K562 (cell line): ENCODE data around the gene HSPA4L. TPM values are rescaled to one million over a fixed set of nuclear protein-coding genes. Genes with fewer than 3 reads are reported as not detected.

Experiments
- DPF2 ChIP-seq: fragments of 450-650 bp; IDR thresholded peaks from 2 replicates; pipeline ENCODE4 v1.6.1; 2016
- EGR1 ChIP-seq: fragments of 450-650 bp; conservative IDR thresholded peaks from 2 replicates; pipeline ENCODE4 v1.6.1; 2017; ENCODE audit warnings: mild to moderate bottlenecking
- EWSR1 ChIP-seq: fragments of 450-650 bp; IDR thresholded peaks from 2 replicates; pipeline ENCODE4 v1.6.1; 2018; ENCODE audit warnings: borderline replicate concordance, mild to moderate bottlenecking, low read depth, moderate library complexity; ENCODE audit not compliant: partially characterized antibody
- FOSL1 ChIP-seq: fragments of 200-800 bp; sonication (Bioruptor generic); conservative IDR thresholded peaks from 2 replicates; pipeline ENCODE4 v1.6.1; 2016; ENCODE audit warnings: missing genetic modification characterization, missing compliant biosample characterization
- FUS ChIP-seq: fragments of 200-400 bp; formaldehyde crosslinking; optimal IDR thresholded peaks from 2 replicates; pipeline ENCODE3; 2017; ENCODE audit warnings: low read depth, low read length
- GABPA ChIP-seq: fragments of 200-800 bp; sonication (Bioruptor generic); conservative IDR thresholded peaks from 2 replicates; pipeline ENCODE4 v1.6.1; 2016; ENCODE audit warnings: low read depth, missing genetic modification characterization, missing compliant biosample characterization
- HDAC1 ChIP-seq, 2 experiments: fragments of 450-650 bp; IDR thresholded peaks; 2 replicates each; pipeline ENCODE4 v1.6.1; 2016 to 2017; ENCODE audit warnings: inconsistent platforms in 1 of 2, mild to moderate bottlenecking in 1 of 2, moderate library complexity in 1 of 2
- HDAC6 ChIP-seq: IDR thresholded peaks from 2 replicates; pipeline ENCODE4 v1.6.1; 2012; ENCODE audit warnings: low read depth, mild to moderate bottlenecking, control low read depth, inconsistent platforms, low read length, moderate library complexity
- ID3 ChIP-seq, 2 experiments: fragments of 250-450 bp in 1 of 2; fragments of 450-650 bp in 1 of 2; sonication (Bioruptor Pico) in 1 of 2; IDR thresholded peaks; 2 replicates each; pipeline versions ENCODE4 v1.6.1 to v1.8.0; 2016 to 2021; ENCODE audit warnings: mild to moderate bottlenecking in 2 of 2, moderate library complexity in 2 of 2, missing compliant biosample characterization in 1 of 2, missing genetic modification characterization in 1 of 2
- JUND ChIP-seq, 2 experiments: IDR thresholded peaks; 2 replicates in 1 of 2; 3 replicates in 1 of 2; pipeline ENCODE4 v1.6.1; 2011; ENCODE audit warnings: borderline replicate concordance in 2 of 2, low read depth in 2 of 2, low read length in 2 of 2, improper control_type of control experiment in 1 of 2, missing biosample characterization in 1 of 2, missing genetic modification characterization in 1 of 2, missing genetic modification reagents in 1 of 2
- MEF2A ChIP-seq: IDR thresholded peaks from 2 replicates; pipeline ENCODE4 v1.6.1; 2011; ENCODE audit warnings: low read depth, mild to moderate bottlenecking, low read length, moderate library complexity; ENCODE audit not compliant: control insufficient read depth
- MTA1 ChIP-seq: fragments of 450-650 bp; IDR thresholded peaks from 2 replicates; pipeline ENCODE4 v1.6.1; 2017; ENCODE audit warnings: borderline replicate concordance
- MTA2 ChIP-seq: fragments of 450-650 bp; IDR thresholded peaks from 2 replicates; pipeline ENCODE4 v1.6.1; 2016; ENCODE audit warnings: low read depth
- NCOA1 ChIP-seq: fragments of 450-650 bp; IDR thresholded peaks from 2 replicates; pipeline ENCODE4 v1.6.1; 2016; ENCODE audit warnings: low read depth
- NCOA4 ChIP-seq: fragments of 450-650 bp; IDR thresholded peaks from 2 replicates; pipeline ENCODE4 v1.6.1; 2018; ENCODE audit warnings: mild to moderate bottlenecking; ENCODE audit not compliant: partially characterized antibody
- PHF8 ChIP-seq: fragments of 200-600 bp; sonication (generic); IDR thresholded peaks from 2 replicates; pipeline ENCODE4 v1.6.1; 2012; ENCODE audit warnings: mixed run types, mild to moderate bottlenecking, inconsistent platforms, low read length, moderate library complexity, borderline replicate concordance
- RBM14 ChIP-seq: fragments of 200-400 bp; formaldehyde crosslinking; IDR thresholded peaks from 2 replicates; pipeline ENCODE4 v1.6.1; 2018; ENCODE audit warnings: low read depth, mild to moderate bottlenecking, low read length, moderate library complexity, borderline replicate concordance; ENCODE audit not compliant: insufficient read depth
- SMARCA4 ChIP-seq: fragments of 450-650 bp; IDR thresholded peaks from 2 replicates; pipeline ENCODE4 v1.6.1; 2016
- SRF ChIP-seq, 2 experiments: fragments of 250-450, 450-650 bp in 1 of 2; sonication (Bioruptor Pico) in 1 of 2; sonication (generic) in 1 of 2; formaldehyde crosslinking; IDR thresholded peaks; 2 replicates each; pipeline versions ENCODE4 v1.5.0 to v1.5.1; 2020 to 2022; ENCODE audit warnings: mild to moderate bottlenecking in 1 of 2, missing genetic modification reagents in 1 of 2
- TARDBP ChIP-seq: fragments of 450-650 bp; IDR thresholded peaks from 2 replicates; pipeline ENCODE4 v1.6.1; 2016
- THRAP3 ChIP-seq: fragments of 450-650 bp; IDR thresholded peaks from 2 replicates; pipeline ENCODE4 v1.6.1; 2016; ENCODE audit warnings: mild to moderate bottlenecking, inconsistent platforms, borderline replicate concordance
- ZBTB2 ChIP-seq: fragments of 450-650 bp; IDR thresholded peaks from 2 replicates; pipeline ENCODE4 v1.6.1; 2016; ENCODE audit warnings: antibody characterized with exemption
- ZKSCAN1 ChIP-seq: fragments of 150-350 bp; IDR thresholded peaks from 2 replicates; pipeline ENCODE4 v1.6.1; 2016; ENCODE audit warnings: low read depth, low read length
- ZNF449 ChIP-seq: fragments of 250-450 bp; sonication (Bioruptor Pico); IDR thresholded peaks from 2 replicates; pipeline ENCODE4 v1.8.0; 2022; ENCODE audit warnings: moderate library complexity, mild to moderate bottlenecking, inconsistent platforms
- polyA plus RNA-seq, 8 experiments: library from polyadenylated mRNA; depleted of rRNA in 4 of 8; stranded (reverse) in 5 of 8; unstranded in 3 of 8; fragments of >200 nt; fragmentation: Nextera tagmentation in 2 of 8; fragmentation: Illumina TruSeq in 1 of 8; extraction: Ambion mirVana in 2 of 8; extraction: Trizol in 1 of 8; gene quantifications; 2 replicates each; pipeline versions ENCODE4 v1.2.1 to v1.2.3, GENCODE V29; 2011 to 2014; ENCODE audit warnings: inconsistent platforms in 1 of 8, missing spikeins in 1 of 8
- total RNA-seq, 7 experiments: library from RNA; depleted of rRNA in 6 of 7; stranded (reverse); fragments of >200 nt in 6 of 7; fragmentation: Illumina TruSeq in 2 of 7; extraction: Trizol in 2 of 7; gene quantifications; 2 replicates each; pipeline versions ENCODE4 v1.2.1 to v1.2.3, GENCODE V29; 2011 to 2021; ENCODE audit warnings: low replicate concordance in 1 of 7
- TF ChIP-seq, protein P1 (sequence below): sonication (generic); IDR thresholded peaks from 2 replicates; pipeline ENCODE4 v1.6.1; 2016

The HSPA4L gene
- total and polyA plus RNA-seq, 9 of the 15 experiments (the other 6 are each of a cell fraction or from before 2014, with no cell fraction given), result 12.3 to 37.0 (median 21.7) TPM

DNA sequence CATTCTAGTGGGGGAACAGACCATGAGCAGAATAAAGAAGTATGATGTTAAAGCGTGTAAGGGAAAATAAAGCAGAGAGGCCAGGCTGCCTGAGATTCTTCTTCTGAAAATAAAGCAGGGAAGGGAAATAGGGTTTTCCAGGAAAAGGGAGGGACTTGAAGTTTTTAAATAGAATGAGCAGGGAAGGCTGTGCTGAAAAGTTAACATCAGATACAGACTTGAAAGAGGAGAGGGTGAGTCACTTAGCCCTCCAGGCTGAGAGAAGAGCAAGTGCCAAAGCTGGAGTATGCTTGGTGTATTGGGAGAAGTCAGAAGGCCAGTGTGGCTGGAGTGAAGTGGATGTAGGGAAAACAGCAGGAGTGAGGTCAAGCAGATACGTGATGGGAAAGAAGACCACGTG, 88.6 kb downstream of the HSPA4L start (continued):
- no peak for TF ChIP-seq ZKSCAN1
- no peak; the same call in 1 of the 2 replicates for TF ChIP-seq MEF2A
- no peak for TF ChIP-seq TARDBP
- TF ChIP-seq NCOA4, result no peak
- TF ChIP-seq SMARCA4, result peak; percentile 67
- no peak for TF ChIP-seq ID3 (CRISPR knock-in tag; IDR thresholded peaks at IDR 0.05)
- no peak for TF ChIP-seq ID3 (tag; IDR thresholded peaks at IDR 0.05)
- peak; percentile 67 for TF ChIP-seq FOSL1 (tag)
- no peak for TF ChIP-seq MTA1
- TF ChIP-seq, protein P1, sequence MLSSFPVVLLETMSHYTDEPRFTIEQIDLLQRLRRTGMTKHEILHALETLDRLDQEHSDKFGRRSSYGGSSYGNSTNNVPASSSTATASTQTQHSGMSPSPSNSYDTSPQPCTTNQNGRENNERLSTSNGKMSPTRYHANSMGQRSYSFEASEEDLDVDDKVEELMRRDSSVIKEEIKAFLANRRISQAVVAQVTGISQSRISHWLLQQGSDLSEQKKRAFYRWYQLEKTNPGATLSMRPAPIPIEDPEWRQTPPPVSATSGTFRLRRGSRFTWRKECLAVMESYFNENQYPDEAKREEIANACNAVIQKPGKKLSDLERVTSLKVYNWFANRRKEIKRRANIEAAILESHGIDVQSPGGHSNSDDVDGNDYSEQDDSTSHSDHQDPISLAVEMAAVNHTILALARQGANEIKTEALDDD, result no peak
- no peak for TF ChIP-seq HDAC6
- no peak for TF ChIP-seq EGR1
- no peak for TF ChIP-seq GABPA (tag)
- TF ChIP-seq THRAP3, result no peak
- no peak for TF ChIP-seq SRF (CRISPR knock-in tag; IDR thresholded peaks at IDR 0.05)
- no peak for TF ChIP-seq MTA2
- no peak for TF ChIP-seq PHF8
- TF ChIP-seq EWSR1, result no peak
- no peak for TF ChIP-seq RBM14
- TF ChIP-seq JUND (IDR thresholded peaks at IDR 0.05; ENCODE audit: borderline replicate concordance, low read depth, low read length), result peak; percentile 83
- TF ChIP-seq JUND (tag; IDR thresholded peaks at IDR 0.05; ENCODE audit: borderline replicate concordance, low read depth, low read length), result peak; percentile 86; the same call in 1 of the 3 replicates
- no peak for TF ChIP-seq FUS
- peak in 1 of 2 experiments; percentile 79; a peak in 2 of 4 replicates for TF ChIP-seq HDAC1 (IDR thresholded peaks at IDR 0.05)
- TF ChIP-seq ZNF449 (CRISPR knock-in tag), result no peak
- no peak for TF ChIP-seq ZBTB2
- TF ChIP-seq DPF2, result peak; percentile 60
- no peak for TF ChIP-seq NCOA1
